SH-SY5Y (cell line): Measurements from ENCODE around the gene PIGX.

Experiments
- GATA2 ChIP-seq: IDR thresholded peaks from 2 replicates; pipeline ENCODE4 v1.6.1; 2011; ENCODE audit warnings: mild to moderate bottlenecking, low read depth, low read length
- GATA3 ChIP-seq: IDR thresholded peaks from 2 replicates; pipeline ENCODE4 v1.6.1; 2011; ENCODE audit warnings: low read depth, mild to moderate bottlenecking, low read length, moderate library complexity

DNA sequence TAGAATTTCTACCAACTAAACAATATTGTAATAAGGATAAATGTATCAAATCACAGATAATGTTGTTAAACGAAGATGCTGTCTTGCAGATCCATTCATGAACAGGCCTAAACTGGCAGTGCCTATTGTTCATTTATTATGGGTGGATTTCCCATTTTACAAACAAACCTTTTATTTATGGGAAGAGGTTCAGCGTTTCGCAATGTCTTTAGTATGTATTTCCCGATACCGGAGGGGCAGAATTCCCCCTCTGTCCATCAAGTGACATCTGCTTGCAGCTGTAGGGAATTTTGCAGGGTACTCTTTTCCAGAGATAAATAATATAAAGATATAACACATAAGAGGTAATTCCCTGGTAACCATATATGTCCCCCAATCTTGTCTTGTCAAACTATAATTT, 5.8 kb upstream of the PIGX start:
- TF ChIP-seq GATA3 (no peak), GATA2 (no peak)
